Osteoblast (primary cell): Measurements from ENCODE around the gene HOXA10. TPM values are rescaled to one million over a fixed set of nuclear protein-coding genes. Genes with fewer than 3 reads are reported as not detected.

Experiments
- DNase-seq: peaks from one replicate; pipeline ENCODE4 v3.0.0; 2011; ENCODE audit warnings: low spot score, mixed read lengths; ENCODE audit not compliant: insufficient read length; ENCODE audit errors: missing footprints
- H2AFZ ChIP-seq: 2 replicates; pipeline ENCODE4 v1.6.0; 2011; ENCODE audit warnings: mild to moderate bottlenecking, low read length
- H3K27ac ChIP-seq: 2 replicates; pipeline ENCODE4 v1.5.1; 2011; ENCODE audit warnings: mild to moderate bottlenecking, low read depth, low read length, moderate library complexity
- H3K27me3 ChIP-seq: 2 replicates; pipeline ENCODE4 v1.6.0; 2012; ENCODE audit warnings: mild to moderate bottlenecking, control low read depth, inconsistent platforms, low read length, moderate library complexity; ENCODE audit not compliant: insufficient read depth
- H3K36me3 ChIP-seq: 2 replicates; pipeline ENCODE4 v1.5.1; 2011; ENCODE audit warnings: mild to moderate bottlenecking, low read length, control low read depth, moderate library complexity; ENCODE audit not compliant: insufficient read depth
- H3K4me1 ChIP-seq: 2 replicates; pipeline ENCODE4 v1.5.1; 2011; ENCODE audit warnings: mild to moderate bottlenecking, low read length, control low read depth, moderate library complexity; ENCODE audit not compliant: insufficient read depth
- H3K4me2 ChIP-seq: 2 replicates; pipeline ENCODE4 v1.6.0; 2011; ENCODE audit warnings: mild to moderate bottlenecking, low read length; ENCODE audit not compliant: insufficient read depth
- H3K4me3 ChIP-seq: fragments of 200-600 bp; sonication (generic); 3 replicates; pipeline ENCODE4 v1.5.1; 2012; ENCODE audit warnings: mild to moderate bottlenecking, low read length, inconsistent platforms; ENCODE audit not compliant: insufficient read depth
- H3K79me2 ChIP-seq: 2 replicates; pipeline ENCODE4 v1.6.0; 2012; ENCODE audit warnings: mild to moderate bottlenecking, low read length, control low read depth, inconsistent platforms; ENCODE audit not compliant: insufficient read depth
- H3K9me3 ChIP-seq: 2 replicates; pipeline ENCODE4 v1.5.1; 2011; ENCODE audit warnings: low read depth, low read length, control low read depth
- H4K20me1 ChIP-seq: 2 replicates; pipeline ENCODE4 v1.6.0; 2012; ENCODE audit warnings: mild to moderate bottlenecking, low read length, control low read depth; ENCODE audit not compliant: insufficient read depth
- CTCF ChIP-seq: IDR thresholded peaks from 2 replicates; pipeline ENCODE4 v1.5.1; 2011; ENCODE audit warnings: mild to moderate bottlenecking, low read depth, low read length, moderate library complexity; ENCODE audit errors: extremely low read depth
- total RNA-seq: library from RNA; depleted of rRNA; stranded (reverse); fragments of >200 nt; gene quantifications from 2 replicates; pipeline ENCODE4 v1.2.3, GENCODE V29; 2012

The HOXA10 gene
- total RNA-seq, 1 donor, result 43.1 TPM

DNA sequence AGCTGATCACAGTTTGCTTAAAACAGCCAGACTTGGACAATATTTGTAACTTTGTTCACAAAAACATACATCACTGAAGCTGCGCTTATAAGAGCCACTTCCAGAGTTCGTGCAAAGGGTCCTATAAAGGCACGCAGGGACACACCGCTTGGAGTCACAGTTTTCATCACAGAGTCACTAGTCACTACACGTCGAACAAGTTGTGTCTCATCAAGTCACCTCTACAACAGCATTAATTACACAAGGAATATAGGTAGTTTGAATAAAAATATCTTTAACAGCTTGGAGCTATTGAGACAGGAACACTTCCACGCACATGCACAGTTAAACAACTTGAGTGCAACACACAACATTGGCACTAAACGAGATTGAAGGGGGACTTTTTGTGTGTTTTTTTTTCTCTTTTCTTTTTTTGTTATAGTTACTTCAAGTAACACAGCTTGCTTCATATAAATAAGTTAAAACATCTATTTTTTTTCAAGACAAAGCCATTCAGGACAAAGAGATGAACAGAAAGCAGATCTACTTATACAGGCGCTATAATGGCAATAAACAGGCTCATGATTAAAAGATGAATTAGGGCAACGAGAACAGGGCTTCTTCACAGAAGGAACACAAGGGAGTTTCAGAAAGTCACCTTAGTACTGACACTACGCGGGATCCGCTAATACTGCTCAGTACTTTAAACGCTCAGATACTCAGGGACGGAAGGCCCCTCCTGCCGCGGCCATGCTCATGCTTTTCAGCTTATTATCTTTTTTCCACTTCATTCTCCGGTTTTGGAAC, 32.8 kb downstream of the HOXA10 start:
- peaks cover 53% of the 10 kb centered on the region for H3K36me3 ChIP-seq
- peaks cover 4% of the 10 kb centered on the region for H4K20me1 ChIP-seq
- DNase-seq, result peak; percentile 76
- no peak overlapping the region for H3K4me2 ChIP-seq
- H3K4me3 ChIP-seq, result peak overlapping the region; percentile 63
- peaks cover 19% of the 10 kb centered on the region for H3K4me1 ChIP-seq
- no peak for TF ChIP-seq CTCF
- peaks cover 77% of the 10 kb centered on the region for H3K79me2 ChIP-seq
- H3K9me3 ChIP-seq, result no peaks in the 10 kb centered on the region
- no peak overlapping the region for H3K27ac ChIP-seq
- no peak overlapping the region for H2AFZ ChIP-seq
- no peaks in the 10 kb centered on the region for H3K27me3 ChIP-seq

DNA sequence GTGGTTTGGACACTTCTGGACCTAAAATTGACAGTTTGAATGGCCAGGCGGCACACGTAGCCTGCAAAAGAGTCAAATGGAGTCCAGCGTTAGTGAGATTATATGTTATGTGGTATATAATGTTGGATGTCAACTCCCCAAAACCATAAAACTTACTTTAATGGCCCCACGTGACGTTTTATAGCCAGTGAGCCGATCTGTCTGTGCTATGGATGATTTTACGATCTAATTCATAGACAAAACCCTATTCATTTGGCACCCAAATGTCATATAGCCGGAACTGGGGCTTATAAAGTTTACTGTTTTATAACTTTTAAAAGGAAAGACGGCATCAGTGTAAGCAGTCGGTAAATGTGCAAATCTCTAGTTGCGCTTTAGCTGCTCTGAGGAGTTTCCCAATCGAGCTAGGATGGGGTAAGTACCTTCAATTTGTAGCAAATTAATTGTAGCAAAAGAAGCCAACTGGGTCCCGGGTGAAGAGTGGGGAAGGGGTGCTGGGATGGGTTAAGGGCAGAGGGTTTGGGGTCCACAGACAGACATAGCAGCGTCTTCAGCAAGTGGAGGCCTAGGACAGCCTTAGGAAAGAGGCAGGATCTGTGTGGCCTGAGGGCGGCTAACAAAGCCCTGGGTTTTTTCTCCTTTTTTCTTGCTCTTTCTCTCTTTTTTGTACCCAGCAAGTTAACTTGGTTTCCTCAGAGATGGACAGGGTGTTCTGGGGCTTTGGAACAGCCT, 33.8 kb downstream of the HOXA10 start:
- peak; percentile 62 for DNase-seq
- H3K4me2 ChIP-seq, result no peak overlapping the region
- no peak overlapping the region for H2AFZ ChIP-seq
- peaks cover 45% of the 10 kb centered on the region for H3K36me3 ChIP-seq
- no peak overlapping the region for H3K27ac ChIP-seq
- no peaks in the 10 kb centered on the region for H3K9me3 ChIP-seq
- H3K79me2 ChIP-seq, result peaks cover 75% of the 10 kb centered on the region
- no peak overlapping the region for H3K4me3 ChIP-seq
- peaks cover 30% of the 10 kb centered on the region for H3K4me1 ChIP-seq
- no peaks in the 10 kb centered on the region for H3K27me3 ChIP-seq
- H4K20me1 ChIP-seq, result peaks cover 8% of the 10 kb centered on the region
- TF ChIP-seq CTCF, result no peak

DNA sequence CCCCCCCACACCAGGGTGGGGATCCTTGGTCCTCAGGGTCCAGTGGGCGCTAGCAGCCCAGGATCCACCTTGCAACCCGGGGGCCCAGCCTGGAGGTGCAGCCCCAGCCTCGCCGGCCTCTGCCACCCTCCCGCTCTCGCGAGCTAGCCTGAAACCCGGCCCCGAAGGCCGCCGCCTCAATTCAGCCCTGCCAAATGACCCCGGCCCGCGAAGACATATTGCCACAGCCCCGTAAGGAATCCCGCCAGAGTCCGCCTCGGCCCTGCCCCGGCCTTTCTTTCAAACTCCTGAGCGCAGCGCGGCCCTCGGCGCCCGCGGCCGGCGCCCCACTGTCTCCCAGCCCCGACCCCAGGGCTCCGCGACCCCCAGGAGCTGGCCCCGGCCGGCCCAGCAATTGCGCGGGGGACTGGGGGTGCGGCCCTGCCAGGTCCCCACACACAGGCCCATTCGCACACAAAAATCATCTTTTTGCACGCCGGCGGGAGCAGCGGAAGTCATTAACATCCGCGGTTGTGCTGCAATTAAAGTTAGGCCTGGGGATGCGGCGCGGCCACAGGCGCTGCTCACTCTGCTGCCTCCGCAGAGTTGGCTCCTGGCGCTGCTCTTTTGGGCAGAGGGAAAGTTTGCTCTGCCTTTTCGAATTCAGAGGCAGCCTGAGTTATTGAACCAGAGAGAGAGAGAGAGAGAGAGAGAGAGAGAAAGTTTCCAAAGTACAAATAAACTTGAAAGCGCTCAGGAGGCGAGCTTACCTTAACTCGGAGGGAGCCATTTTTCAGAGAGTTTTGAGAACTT, 34.6 kb downstream of the HOXA10 start:
- peak overlapping the region; percentile 32 for H3K27ac ChIP-seq
- H3K9me3 ChIP-seq, result no peaks in the 10 kb centered on the region
- no peaks in the 10 kb centered on the region for H3K27me3 ChIP-seq
- H3K4me2 ChIP-seq, result no peak overlapping the region
- peaks cover 10% of the 10 kb centered on the region for H4K20me1 ChIP-seq
- peaks cover 70% of the 10 kb centered on the region for H3K79me2 ChIP-seq
- H3K36me3 ChIP-seq, result peaks cover 37% of the 10 kb centered on the region
- H3K4me1 ChIP-seq, result peaks cover 37% of the 10 kb centered on the region
- no peak overlapping the region for H2AFZ ChIP-seq
- no peak for TF ChIP-seq CTCF
- peak; percentile 83 for DNase-seq
- no peak overlapping the region for H3K4me3 ChIP-seq

GRCh38 chr7:27138985-27139333, 35.2 kb downstream of the HOXA10 start:
- H3K4me2 ChIP-seq, result no peak overlapping the region
- H3K4me1 ChIP-seq, result peaks cover 42% of the 10 kb centered on the region
- no peak overlapping the region for H2AFZ ChIP-seq
- H3K4me3 ChIP-seq, result no peak overlapping the region
- peak; percentile 74 for DNase-seq
- H3K79me2 ChIP-seq, result peaks cover 65% of the 10 kb centered on the region
- H4K20me1 ChIP-seq, result peaks cover 10% of the 10 kb centered on the region
- no peak for TF ChIP-seq CTCF
- peak overlapping the region; percentile 32 for H3K27ac ChIP-seq
- H3K27me3 ChIP-seq, result no peaks in the 10 kb centered on the region
- no peaks in the 10 kb centered on the region for H3K9me3 ChIP-seq
- H3K36me3 ChIP-seq, result peaks cover 31% of the 10 kb centered on the region
